ENCODE measurements around the gene IL1RAP.

Gene IL1RAP

DNA sequence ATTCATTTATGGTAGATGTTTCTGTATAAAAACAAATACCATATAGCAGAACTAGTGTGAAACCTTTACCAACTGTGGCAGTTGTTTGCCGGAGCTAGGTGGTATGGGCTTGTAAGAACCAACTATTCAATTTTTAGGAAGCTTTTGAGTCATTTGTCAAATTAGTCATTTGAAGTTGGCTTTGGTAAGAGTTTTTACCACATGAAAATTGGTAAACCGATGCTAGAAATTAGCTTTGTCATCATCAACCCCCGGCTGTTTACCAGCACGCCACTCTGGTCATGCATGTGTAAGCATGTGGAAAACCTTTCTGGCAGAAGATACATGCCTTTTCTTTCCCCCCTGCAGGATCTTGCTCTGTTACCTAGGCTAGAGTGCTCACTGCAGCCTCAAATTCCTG is 63.3 kb downstream of the IL1RAP start:
- no peak for DNase-seq (ENCODE audit: low read depth in 2 of 2)

DNA sequence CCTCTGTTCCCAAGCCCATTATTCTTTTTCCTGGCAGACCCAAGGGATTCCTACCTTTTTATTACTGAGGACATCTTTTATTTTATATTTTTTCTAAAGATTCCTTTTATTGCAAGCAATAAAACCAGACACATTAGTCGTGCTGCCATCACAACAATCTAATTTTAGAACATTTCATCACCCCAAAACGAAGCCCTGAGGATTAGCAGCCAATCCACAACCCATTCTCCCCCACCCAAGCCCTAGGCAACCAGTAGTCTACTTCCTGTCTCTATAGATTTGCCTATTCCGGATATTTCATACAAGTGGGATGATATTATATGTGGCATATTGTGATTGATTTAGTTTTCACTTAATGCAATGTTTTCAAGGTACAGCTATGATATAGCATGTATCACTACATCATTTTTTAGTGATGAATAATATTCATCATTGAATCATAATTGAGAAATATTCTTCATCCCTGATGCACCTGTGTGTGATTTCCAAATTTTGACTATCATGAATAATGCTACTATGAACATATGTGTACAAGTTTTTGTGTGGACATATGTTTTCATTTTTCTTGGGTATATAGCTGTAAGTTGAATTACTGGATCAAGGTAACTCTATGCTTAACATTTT is 65.7 kb downstream of the IL1RAP start:
- no peak for DNase-seq (ENCODE audit: low read depth in 2 of 2)

DNA sequence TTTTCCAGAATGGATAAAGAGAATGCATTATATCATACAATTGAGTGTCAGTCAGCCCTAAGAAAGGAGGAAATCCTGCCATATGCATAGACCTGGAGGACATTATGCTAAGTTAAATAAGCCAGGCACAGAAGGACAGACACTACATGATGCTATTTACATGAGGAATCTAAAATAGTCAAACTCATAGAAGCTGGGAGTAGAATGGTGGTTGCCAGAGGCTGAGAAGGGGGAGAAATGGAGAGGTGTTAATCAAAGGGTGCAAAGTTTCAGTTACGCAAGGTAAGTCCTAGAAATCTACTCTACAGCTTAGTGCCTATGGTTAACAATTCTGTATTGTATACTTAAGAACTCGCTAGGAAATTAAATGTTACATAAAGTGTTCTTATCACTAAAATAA is 66.5 kb downstream of the IL1RAP start:
- DNase-seq (ENCODE audit: low read depth in 2 of 2): no peak

DNA sequence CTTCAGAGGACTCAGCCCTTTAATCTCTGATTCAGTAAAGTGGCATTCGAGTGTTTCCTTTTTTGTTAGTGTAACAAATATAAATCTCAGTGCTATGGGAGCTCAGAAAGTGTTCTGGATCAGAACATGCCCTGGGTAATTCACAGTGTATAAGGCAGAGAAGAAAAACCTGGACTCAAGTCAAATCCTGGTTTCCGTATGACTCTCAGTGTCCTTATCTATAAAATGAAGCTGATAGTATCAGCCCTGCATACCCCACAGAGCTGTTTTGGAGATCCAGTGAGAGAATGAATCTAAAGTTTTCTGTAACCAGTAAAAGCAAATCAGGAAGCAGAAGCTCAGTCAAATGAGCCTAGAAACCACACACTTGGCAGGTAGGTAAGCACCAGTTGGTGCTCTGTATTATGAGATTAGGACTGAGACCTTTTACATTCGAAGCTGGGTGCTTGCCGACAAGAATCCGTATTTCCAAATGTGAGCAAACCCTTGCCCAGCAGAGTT is 67.2 kb downstream of the IL1RAP start:
- DNase-seq (ENCODE audit: low read depth in 2 of 2): no peak

DNA sequence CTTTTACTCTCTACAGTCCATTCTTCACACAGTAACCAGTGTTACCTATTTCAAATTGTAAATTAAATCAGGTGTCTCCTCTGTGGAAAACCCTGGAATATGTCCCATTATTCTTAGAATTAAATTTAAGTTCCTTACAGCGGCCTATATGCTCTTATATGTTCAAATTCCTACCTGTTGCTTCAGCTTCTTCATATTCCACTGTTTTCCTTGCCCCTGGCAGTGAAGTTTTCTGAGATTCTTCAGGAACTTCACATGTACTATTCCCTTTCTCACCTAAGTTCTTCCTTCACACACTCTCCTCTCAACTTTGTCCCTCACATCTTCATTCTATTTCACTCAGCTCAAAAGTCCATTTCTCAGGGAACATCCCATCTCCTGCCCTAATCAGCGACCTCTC is 68.8 kb downstream of the IL1RAP start:
- DNase-seq (ENCODE audit: low read depth in 2 of 2): no peak

DNA sequence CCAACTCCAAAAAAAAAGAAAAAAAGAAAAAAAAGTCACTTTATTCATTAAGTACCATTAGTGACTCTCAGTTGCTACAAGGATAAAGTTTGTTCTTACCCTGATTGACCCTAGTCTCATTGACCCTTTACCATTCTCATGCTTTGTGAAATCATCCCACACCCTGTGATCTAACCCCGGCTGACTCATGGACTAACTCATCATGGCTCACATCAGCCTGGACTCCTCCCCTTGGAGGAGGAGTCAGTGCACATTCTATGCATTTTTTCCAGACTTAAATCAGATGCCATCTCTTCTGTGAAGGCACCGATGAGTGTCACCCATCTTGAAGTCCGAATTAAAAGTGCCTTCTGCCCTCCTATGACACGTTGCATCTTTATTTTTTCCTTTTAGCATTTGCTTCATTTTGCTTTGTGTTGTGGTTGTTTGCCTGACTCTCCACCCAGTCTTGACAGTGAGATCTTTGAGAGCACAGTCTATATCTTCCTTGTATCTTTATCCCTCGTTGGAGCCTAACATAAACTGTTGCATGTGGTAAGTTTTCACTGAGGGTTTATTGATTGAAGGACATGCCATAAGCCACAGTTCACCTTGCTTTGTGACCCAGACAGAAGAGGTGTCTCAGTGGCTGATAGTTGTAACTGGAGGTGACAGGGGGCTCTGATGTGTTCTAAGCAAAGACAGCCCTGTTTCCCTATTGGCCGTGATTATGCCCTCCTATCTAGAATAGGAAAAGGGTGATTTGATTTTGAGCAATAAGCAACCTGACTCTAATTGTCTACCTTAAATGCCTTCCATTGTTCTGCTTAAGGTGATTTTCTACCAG is 72.1 kb downstream of the IL1RAP start:
- peak; percentile 30 to 48 for DNase-seq (ENCODE audit: low read depth in 2 of 2)

DNA sequence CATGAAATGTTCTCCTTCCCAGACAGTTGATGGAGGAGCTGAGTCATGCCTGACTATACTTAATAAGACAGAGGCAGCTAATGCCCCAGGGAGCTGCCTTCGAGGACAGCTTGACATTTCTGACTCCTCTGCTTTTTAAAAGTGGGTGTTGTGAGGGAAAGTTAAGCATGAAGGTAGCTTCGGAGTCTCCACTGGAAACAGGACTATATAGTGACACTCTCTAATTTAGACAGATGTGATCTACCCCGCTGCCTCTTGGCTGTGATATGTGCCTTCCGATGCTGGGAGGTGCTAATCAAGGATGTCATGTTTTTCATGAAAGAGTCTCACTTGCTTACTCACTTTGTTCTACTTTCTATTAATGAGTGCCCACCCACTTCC is 72.7 kb downstream of the IL1RAP start:
- DNase-seq (ENCODE audit: low read depth in 2 of 2): peak in 1 of 2 donors; percentile 36

DNA sequence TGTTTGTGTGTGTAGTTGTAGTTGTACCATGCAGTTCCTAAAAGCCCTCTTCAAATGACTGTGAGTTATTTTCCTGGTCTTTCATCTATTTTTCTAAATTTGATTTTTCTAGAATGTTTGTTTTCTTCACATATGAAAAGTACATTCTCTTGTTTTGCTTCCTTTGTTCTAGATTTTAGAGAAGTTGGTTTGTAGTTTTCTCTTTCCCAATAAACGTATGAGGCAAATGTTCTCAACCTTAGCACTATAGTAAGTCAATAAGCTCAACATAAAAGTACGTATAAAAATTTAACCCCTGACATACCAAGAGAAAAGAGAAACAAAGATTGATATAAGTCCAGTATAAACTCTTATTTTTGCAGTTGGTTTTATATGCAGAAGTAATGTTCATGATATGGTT is 74.7 kb downstream of the IL1RAP start:
- DNase-seq (ENCODE audit: low read depth in 2 of 2): no peak

DNA sequence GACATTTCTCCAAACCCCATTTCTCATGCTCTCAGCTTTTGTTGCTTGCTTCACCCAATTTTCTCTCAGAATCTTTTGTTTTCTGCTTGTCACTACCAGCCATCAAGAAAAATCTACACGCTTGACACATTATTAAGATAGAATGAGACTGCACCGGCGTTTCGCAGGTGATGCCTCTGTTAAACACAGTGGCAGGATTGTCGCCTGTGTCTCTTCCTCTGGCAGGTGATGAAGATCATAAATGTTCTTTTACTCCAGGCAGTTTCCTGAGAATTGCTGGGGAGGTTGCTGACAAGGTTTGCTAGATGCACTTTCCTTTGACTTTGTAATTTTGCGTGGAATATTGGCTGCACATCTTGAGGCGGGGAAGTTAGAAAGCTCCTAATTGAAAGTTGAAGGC is 75.4 kb downstream of the IL1RAP start:
- DNase-seq (ENCODE audit: low read depth in 2 of 2): no peak

DNA sequence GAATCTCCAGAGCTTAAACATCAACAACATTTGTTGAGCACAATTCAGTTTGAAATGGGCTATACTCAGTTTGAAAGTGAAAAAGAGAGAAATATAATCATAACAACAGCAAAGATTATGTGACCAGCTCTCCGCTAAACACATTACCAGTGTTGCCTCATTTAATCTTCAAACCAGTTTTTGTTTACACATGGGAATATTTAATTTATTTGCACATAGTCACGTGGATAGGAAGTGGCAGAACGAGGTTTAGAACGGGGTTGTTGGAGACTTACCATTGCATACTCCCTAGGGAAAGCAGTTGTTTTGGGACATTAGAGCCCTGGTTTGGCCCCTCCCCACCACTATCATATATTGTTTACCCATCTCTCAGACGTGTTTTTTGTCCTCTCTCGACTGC is 77.2 kb downstream of the IL1RAP start:
- DNase-seq (ENCODE audit: low read depth in 2 of 2): no peak

DNA sequence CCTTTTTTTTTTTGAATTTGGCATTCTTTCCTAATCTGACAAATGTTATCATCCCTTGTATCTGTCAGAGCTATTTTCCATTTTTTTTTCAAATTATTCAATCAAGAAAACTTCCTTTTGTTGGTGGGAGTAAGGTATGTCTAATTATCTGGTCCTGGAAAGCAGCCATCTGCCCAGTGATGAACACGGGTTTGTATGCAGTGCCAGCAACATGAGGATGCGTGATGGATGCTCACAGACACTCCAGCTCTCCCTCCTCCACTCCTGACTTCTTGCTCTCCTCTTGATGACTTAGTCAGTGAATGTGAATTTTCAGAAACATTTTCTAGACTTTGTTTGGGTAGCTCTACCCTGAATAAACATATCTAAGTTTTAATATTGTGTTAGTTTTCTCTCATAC is 79.2 kb downstream of the IL1RAP start:
- DNase-seq (ENCODE audit: low read depth in 2 of 2): no peak

DNA sequence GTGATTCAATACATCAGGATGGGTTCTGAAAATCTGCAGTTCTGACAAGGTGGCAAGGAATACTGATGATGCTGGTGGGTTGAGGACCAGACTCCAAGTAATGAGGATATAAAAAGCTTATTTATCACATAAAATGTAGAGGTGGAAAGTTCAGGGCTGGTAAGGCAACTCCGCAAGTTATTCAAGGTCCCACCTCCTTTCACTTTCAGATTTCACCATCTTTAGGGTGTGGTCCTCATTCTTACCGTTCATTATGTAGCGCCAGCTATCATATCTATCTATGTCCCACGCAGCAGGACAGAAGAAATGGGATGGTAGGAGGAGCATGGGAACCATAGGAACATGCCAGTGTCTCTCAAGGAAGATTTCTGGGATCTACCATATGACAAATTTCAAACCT is 80.3 kb downstream of the IL1RAP start:
- DNase-seq (ENCODE audit: low read depth in 2 of 2): no peak

DNA sequence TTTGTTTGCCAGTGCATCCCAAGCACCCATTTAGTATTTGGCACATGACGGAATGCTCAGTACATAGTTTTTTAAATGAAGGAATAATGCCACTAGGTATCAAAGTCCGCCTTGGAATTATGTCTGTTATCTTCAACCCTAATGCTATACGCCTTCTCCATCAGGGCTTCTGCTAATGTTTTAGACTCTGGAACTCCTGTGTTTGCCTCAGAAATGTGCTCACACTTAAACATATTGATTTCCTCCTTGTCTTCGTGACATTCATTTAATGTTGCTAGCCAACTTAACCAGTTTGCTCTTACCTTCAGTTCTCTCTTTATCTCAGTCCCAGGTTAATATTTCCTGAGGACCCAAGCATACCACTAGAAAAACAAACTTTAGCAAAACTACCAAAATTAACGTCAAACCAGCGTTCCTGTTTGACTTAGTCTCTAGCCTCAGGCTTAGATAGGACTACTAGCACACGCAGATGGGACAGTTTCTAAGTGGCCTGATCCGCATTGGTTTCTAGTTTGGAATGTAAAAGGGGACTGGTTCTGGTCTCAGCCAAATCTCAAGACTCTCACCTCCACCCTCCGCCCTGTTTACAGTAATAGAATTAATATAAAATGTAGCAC is 81.4 kb downstream of the IL1RAP start:
- DNase-seq (ENCODE audit: low read depth in 2 of 2): no peak

DNA sequence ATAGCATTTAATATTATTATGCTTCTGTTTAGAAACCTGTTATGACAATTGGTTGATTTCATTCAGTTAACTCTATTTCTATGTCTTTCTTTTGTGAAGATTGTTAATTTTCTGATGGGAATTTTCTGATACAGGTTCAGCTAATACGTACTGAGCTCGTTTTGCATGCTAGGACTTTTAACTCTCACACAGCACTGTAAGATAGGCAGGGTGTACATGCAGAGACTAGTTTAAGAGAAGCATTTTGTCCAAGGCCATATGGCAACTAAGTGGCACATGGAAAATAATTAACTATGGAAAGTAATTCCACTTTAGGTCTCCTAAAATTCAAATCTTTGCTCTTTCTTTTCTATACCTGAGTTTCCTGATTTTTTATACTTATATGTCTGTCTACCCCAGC is 81.9 kb downstream of the IL1RAP start:
- no peak for DNase-seq (ENCODE audit: low read depth in 2 of 2)

DNA sequence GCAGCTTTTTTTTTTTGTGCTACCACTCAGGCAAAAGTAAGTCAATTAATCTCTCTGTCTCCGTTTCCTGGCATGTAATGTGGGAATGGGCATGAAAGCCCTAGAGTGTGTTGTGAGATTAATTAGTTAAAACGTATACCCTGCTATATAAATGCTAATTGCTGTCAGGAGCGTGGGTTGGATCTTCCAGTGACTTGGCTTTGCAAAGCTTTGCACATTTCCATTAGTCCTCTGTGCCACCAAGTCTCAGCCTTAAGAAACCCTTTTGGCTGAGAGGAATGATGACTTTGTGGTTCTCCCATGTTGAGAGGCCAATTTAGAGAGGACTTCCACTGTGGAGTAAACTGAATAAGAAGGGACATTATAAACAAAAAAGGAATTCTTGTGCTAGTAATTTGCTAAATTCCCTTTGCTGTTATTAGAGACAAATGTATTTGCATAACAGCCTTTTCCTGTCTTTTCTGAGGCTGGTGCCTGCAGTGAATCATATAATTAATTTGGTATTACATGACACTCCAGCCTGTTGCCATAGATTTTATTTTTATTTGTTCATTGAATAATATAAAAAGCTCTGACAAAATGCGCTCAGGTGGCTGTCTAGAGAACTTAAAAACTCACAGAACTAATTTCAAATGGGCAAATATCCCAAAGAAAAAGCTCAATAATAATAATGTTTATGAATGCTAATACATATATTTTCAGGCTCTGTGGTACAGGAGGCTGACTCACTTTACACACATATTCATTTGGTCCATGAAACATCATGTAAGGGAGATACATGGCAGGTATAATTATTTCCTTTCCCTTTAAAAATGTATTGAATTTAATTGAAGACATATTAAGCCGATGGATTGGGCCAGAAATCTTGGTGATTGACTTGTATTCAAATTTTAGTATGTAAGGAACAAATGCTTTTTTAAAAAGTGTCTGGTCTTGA is 82.7 kb downstream of the IL1RAP start:
- no peak for DNase-seq (ENCODE audit: low read depth in 2 of 2)

DNA sequence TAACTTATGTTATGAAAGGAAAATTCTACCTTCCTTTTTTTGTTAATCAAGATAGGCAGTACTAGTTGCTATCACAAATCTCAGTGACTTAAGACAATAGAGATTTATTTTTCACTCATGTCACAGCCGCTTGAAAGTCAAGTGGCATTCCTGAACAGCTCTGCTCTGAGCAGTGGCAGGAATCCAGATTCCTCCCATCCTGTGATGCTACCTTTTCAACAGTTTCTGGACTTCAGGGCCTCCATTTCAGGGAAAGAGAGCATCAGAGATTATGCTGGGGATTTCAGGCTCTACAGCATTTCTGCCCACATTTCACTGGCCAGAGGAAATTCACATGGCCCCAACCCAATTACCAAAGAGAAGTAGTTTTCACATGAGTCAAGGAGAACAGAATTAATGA is 83.4 kb downstream of the IL1RAP start:
- DNase-seq (ENCODE audit: low read depth in 2 of 2): no peak

DNA sequence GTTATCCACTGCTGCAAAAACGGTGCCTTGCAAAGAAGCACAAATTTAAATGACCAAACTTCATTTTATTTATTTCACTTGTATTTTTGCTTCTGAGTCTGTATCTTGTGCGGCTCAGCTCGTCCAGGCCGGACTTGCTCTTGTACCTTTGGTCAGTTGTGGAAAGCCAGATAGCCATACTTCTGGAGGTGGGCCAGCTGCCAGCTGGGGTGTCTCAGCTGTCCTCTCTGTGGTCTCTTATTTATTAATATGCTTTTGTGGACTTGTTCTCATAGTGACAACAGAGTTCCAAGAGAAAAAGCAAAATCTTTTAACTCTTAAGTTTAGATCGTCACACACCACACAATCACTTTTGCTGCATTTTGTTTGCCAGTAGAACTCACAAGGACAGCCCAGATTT is 87.7 kb downstream of the IL1RAP start:
- no peak for DNase-seq (ENCODE audit: low read depth in 2 of 2)

DNA sequence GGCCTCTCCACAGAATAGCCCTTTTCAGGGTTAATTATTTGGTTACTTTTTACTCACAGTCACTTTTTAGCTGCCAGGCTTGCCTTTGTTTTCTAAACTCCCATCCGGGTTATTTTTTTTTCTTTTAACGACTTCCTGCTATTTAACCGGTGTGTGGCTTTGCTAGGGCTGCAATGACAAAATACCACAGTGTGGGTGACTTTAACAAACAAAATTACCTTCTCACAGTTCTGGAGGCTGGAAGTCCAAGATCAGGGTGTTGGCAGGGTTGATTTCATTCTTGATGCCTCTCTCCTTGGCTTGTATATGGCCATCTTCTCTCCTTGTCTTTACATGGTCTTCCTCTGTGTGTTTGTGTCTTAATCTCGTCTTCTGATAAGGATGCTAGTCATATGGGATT is 91.5 kb downstream of the IL1RAP start:
- DNase-seq (ENCODE audit: low read depth in 2 of 2): no peak

DNA sequence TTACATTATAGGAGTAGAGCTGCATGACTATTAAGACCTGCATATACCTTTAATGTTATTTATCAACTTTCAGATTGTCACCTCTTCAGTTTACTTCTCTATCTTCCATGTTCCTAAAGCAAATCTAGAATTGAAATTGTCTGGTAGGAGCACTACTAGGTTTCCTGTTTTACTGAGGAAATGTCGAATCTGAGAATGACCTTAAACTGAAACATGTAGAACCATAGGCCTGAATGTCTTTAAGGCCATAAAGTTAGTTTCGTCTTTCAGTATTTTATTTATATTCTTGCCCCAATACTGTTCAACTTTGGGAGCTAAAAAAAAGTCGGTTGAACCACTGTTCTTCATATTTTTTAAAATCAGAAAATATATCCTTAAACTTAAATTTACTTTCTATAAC is 92.7 kb downstream of the IL1RAP start:
- no peak for DNase-seq (ENCODE audit: low read depth in 2 of 2)

DNA sequence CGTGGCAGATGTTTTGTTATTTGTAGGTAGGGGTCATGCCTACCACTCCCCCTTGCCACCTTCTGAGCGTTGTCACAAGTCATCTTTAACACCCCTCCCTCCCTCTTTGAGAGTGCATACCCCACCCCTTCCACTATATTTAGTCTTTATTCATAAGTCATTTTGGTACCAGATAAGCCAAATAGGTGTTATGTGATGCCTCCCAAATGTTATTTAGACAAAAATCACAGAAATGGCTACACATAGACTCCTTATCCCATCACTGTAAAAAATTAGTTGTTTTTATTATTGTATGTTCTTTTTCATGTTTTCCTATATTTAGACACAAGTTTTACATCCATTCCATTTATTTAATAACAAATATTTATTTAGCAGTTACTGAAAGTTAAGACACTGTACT is 93.1 kb downstream of the IL1RAP start:
- DNase-seq (ENCODE audit: low read depth in 2 of 2): no peak

DNA sequence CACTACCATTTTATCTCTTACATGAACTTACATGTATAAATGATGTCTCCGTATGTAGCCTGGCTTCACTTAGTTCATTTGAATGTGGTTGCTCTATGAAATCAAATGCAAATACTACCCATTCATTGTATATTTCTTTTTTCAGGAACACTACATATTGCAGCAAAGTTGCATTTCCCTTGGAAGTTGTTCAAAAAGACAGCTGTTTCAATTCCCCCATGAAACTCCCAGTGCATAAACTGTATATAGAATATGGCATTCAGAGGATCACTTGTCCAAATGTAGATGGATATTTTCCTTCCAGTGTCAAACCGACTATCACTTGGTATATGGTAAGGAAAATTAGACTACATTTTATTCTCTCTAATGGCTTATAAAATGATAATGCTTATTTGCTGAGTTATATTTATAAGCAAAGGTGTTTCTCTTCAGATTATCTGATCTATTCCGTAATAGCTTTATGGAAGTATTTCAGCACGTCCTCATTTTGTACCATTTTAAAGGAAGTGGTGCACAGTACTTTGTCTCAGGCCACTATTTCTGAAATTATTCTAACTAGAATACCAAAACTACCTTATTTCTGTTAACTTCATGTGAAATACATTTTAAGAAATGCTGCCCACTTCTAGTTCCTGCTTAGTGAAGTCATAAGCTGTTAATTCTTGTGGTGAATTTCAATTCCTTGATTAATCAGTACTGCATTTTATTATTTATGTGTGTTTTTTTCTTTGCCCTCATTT is 95.1 kb downstream of the IL1RAP start:
- no peak for DNase-seq (ENCODE audit: low read depth in 2 of 2)
